Central memory CD8-positive, alpha-beta T cell (primary cell): ENCODE measurements around the gene KXD1.

Experiments used
- ATAC-seq: fragments of 150-1000 bp; cut with Tn5 transposase; replicated peaks from 2 replicates; pipeline ENCODE4 v1.10.0; 2022; ENCODE audit warnings: mild to moderate bottlenecking, moderate FRiP score, moderate number of reproducible peaks; ENCODE audit not compliant: poor library complexity, severe bottlenecking; ENCODE audit errors: extremely low read depth
- DNase-seq, 2 donors: peaks; one replicate each; pipeline ENCODE4 v3.0.0; 2021; ENCODE audit warnings: low spot score in 2 of 2
- H3K27ac Mint-ChIP-seq: one replicate; pipeline ENCODE4 v1.8.0; 2022; ENCODE audit warnings: low read depth, mild to moderate bottlenecking, moderate library complexity, mixed read lengths
- H3K27me3 Mint-ChIP-seq: one replicate; pipeline ENCODE4 v1.8.0; 2022; ENCODE audit warnings: mixed read lengths
- H3K36me3 Mint-ChIP-seq: one replicate; pipeline ENCODE4 v1.8.0; 2022; ENCODE audit warnings: mild to moderate bottlenecking, moderate library complexity, mixed read lengths; ENCODE audit not compliant: insufficient read depth
- H3K4me1 Mint-ChIP-seq: one replicate; pipeline ENCODE4 v1.8.0; 2022; ENCODE audit warnings: mixed read lengths
- H3K4me3 Mint-ChIP-seq: one replicate; pipeline ENCODE4 v1.8.0; 2022; ENCODE audit warnings: mild to moderate bottlenecking, moderate library complexity, mixed read lengths
- H3K9me3 Mint-ChIP-seq: one replicate; pipeline ENCODE4 v1.8.0; 2022; ENCODE audit warnings: mixed read lengths

KXD1 gene

GRCh38 chr19:18541258-18541991 is 16.2 kb upstream of the KXD1 start:
- peaks cover 19% of the 10 kb centered on the region for H3K36me3 Mint-ChIP-seq
- no peaks in the 10 kb centered on the region for H3K27me3 Mint-ChIP-seq
- H3K27ac Mint-ChIP-seq = peak overlapping the region; percentile 19
- peak overlapping the region; percentile 50 for H3K4me3 Mint-ChIP-seq
- no peak for DNase-seq
- no peak for ATAC-seq
- no peaks in the 10 kb centered on the region for H3K9me3 Mint-ChIP-seq
- H3K4me1 Mint-ChIP-seq = peaks cover 30% of the 10 kb centered on the region

GRCh38 chr19:18541992-18542940 is 15.4 kb upstream of the KXD1 start:
- Mint-ChIP-seq H3K27ac (peak overlapping the region; percentile 94), H3K4me1 (peaks cover 30% of the 10 kb centered on the region), H3K4me3 (peak overlapping the region; percentile 95), H3K36me3 (peaks cover 18% of the 10 kb centered on the region), H3K9me3 (no peaks in the 10 kb centered on the region), H3K27me3 (no peaks in the 10 kb centered on the region)
- ATAC-seq (no peak), DNase-seq (no peak)

- H3K27me3 Mint-ChIP-seq = no peaks in the 10 kb centered on the region
- ATAC-seq (peak; percentile 96), DNase-seq (peak; percentile 85 to 88)
- H3K4me3 Mint-ChIP-seq = peak within 1 kb of the TSS; percentile 95
- peak within 1 kb of the TSS; percentile 94 for H3K27ac Mint-ChIP-seq
- no peaks in the 10 kb centered on the region for H3K9me3 Mint-ChIP-seq
- peaks cover 30% of the 10 kb centered on the region for H3K4me1 Mint-ChIP-seq
- peaks cover 18% of the 10 kb centered on the region for H3K36me3 Mint-ChIP-seq
Measured at GRCh38 chr19:18542941-18543813, 14.5 kb upstream of the KXD1 start, which contains the start of gene FKBP8. TSS of gene FKBP8 (minus strand) at chr19:18543573. CDS start at chr19:18541970, 1,603 bp downstream.

GRCh38 chr19:18543814-18544475 is 13.7 kb upstream of the KXD1 start:
- ATAC-seq = peak; percentile 88
- peak; percentile 49 to 78 for DNase-seq
- Mint-ChIP-seq H3K4me1 (peaks cover 30% of the 10 kb centered on the region), H3K36me3 (peaks cover 18% of the 10 kb centered on the region), H3K4me3 (peak overlapping the region; percentile 95), H3K9me3 (no peaks in the 10 kb centered on the region), H3K27me3 (no peaks in the 10 kb centered on the region), H3K27ac (peak overlapping the region; percentile 94)

- H3K27ac Mint-ChIP-seq = no peak overlapping the region
- H3K9me3 Mint-ChIP-seq = no peaks in the 10 kb centered on the region
- ATAC-seq = no peak
- no peaks in the 10 kb centered on the region for H3K4me1 Mint-ChIP-seq
- no peak for DNase-seq
- H3K4me3 Mint-ChIP-seq = no peak overlapping the region
- no peaks in the 10 kb centered on the region for H3K36me3 Mint-ChIP-seq
- no peaks in the 10 kb centered on the region for H3K27me3 Mint-ChIP-seq
Measured at GRCh38 chr19:18551631-18552030, 6.0 kb upstream of the KXD1 start.

- Mint-ChIP-seq H3K27ac (peak overlapping the region; percentile 91), H3K36me3 (peaks cover 22% of the 10 kb centered on the region), H3K27me3 (no peaks in the 10 kb centered on the region), H3K4me3 (peak overlapping the region; percentile 92), H3K9me3 (no peaks in the 10 kb centered on the region), H3K4me1 (peaks cover 25% of the 10 kb centered on the region)
- ATAC-seq (no peak), DNase-seq (no peak)
Measured at GRCh38 chr19:18558202-18558555, 509 bp downstream of the KXD1 start.

GRCh38 chr19:18558604-18559003 is 934 bp downstream of the KXD1 start:
- ATAC-seq (no peak), DNase-seq (no peak)
- Mint-ChIP-seq H3K27ac (peak overlapping the region; percentile 91), H3K27me3 (no peaks in the 10 kb centered on the region), H3K4me1 (peaks cover 25% of the 10 kb centered on the region), H3K36me3 (peaks cover 22% of the 10 kb centered on the region), H3K9me3 (no peaks in the 10 kb centered on the region), H3K4me3 (peak overlapping the region; percentile 92)

- peak overlapping the region; percentile 29 for H3K27ac Mint-ChIP-seq
- no peaks in the 10 kb centered on the region for H3K27me3 Mint-ChIP-seq
- peaks cover 25% of the 10 kb centered on the region for H3K4me1 Mint-ChIP-seq
- DNase-seq = no peak
- ATAC-seq = no peak
- H3K9me3 Mint-ChIP-seq = no peaks in the 10 kb centered on the region
- peak overlapping the region; percentile 31 for H3K4me3 Mint-ChIP-seq
- peaks cover 32% of the 10 kb centered on the region for H3K36me3 Mint-ChIP-seq
Measured at GRCh38 chr19:18559685-18560084, 2.0 kb downstream of the KXD1 start.

GRCh38 chr19:18562086-18562485 is 4.4 kb downstream of the KXD1 start:
- Mint-ChIP-seq H3K9me3 (no peaks in the 10 kb centered on the region), H3K36me3 (peaks cover 51% of the 10 kb centered on the region), H3K4me1 (peaks cover 25% of the 10 kb centered on the region), H3K27me3 (no peaks in the 10 kb centered on the region), H3K27ac (no peak overlapping the region), H3K4me3 (no peak overlapping the region)
- no peak for ATAC-seq
- no peak for DNase-seq

GRCh38 chr19:18566953-18567352 is 9.3 kb downstream of the KXD1 start:
- no peaks in the 10 kb centered on the region for H3K27me3 Mint-ChIP-seq
- DNase-seq (no peak), ATAC-seq (no peak)
- H3K9me3 Mint-ChIP-seq = no peaks in the 10 kb centered on the region
- H3K4me1 Mint-ChIP-seq = peaks cover 9% of the 10 kb centered on the region
- no peak overlapping the region for H3K4me3 Mint-ChIP-seq
- no peak overlapping the region for H3K27ac Mint-ChIP-seq
- peaks cover 51% of the 10 kb centered on the region for H3K36me3 Mint-ChIP-seq

- peaks cover 53% of the 10 kb centered on the region for H3K36me3 Mint-ChIP-seq
- peaks cover 23% of the 10 kb centered on the region for H3K4me1 Mint-ChIP-seq
- no peaks in the 10 kb centered on the region for H3K27me3 Mint-ChIP-seq
- no peaks in the 10 kb centered on the region for H3K9me3 Mint-ChIP-seq
- no peak overlapping the region for H3K27ac Mint-ChIP-seq
- no peak for ATAC-seq
- no peak overlapping the region for H3K4me3 Mint-ChIP-seq
- no peak for DNase-seq
Measured at GRCh38 chr19:18568367-18568766, 10.7 kb downstream of the KXD1 start.
